Tibial nerve (tissue), 4 donors: ENCODE results near the gene FBXO47.

ENCODE experiments used
- EP300 ChIP-seq, 2 donors: sonication (generic); formaldehyde crosslinking; IDR thresholded peaks; one replicate each; pipeline ENCODE4 v1.6.1; 2017; ENCODE audit warnings: antibody characterized with exemption in 2 of 2, mild to moderate bottlenecking in 1 of 2
- TF ChIP-seq, protein P1 (sequence below), 5 experiments: fragments of 200-600 bp in 3 of 5; fragments of 450-650 bp in 2 of 5; sonication (generic) in 3 of 5; IDR thresholded peaks; one replicate each; pipeline ENCODE4 v1.5.1; 2016 to 2019; ENCODE audit warnings: antibody characterized with exemption in 5 of 5, mild to moderate bottlenecking in 3 of 5, moderate library complexity in 2 of 5

DNA sequence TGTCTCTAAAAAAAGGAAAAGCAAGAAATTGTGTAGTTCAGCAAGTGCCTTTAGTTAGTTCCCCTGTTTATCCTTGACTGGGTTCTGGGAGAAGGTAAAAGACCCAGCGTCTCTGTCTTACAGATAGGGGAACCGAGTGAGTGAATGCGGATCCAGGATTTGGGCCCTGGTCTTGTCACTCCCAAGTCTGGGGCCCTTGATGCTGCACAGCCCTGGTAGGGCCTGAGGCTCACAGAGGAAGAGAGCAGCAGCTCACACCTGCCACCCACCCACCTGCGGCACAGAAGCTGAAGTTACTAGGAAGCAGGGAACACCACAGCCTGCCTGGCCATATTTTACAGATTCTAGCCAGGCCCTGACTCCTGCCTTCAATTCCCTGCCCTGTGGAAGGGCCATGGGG is 75.1 kb downstream of the FBXO47 start:
- TF ChIP-seq, protein P1, sequence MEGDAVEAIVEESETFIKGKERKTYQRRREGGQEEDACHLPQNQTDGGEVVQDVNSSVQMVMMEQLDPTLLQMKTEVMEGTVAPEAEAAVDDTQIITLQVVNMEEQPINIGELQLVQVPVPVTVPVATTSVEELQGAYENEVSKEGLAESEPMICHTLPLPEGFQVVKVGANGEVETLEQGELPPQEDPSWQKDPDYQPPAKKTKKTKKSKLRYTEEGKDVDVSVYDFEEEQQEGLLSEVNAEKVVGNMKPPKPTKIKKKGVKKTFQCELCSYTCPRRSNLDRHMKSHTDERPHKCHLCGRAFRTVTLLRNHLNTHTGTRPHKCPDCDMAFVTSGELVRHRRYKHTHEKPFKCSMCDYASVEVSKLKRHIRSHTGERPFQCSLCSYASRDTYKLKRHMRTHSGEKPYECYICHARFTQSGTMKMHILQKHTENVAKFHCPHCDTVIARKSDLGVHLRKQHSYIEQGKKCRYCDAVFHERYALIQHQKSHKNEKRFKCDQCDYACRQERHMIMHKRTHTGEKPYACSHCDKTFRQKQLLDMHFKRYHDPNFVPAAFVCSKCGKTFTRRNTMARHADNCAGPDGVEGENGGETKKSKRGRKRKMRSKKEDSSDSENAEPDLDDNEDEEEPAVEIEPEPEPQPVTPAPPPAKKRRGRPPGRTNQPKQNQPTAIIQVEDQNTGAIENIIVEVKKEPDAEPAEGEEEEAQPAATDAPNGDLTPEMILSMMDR (IDR thresholded peaks at IDR 0.05), result no peak
- no peak for TF ChIP-seq EP300 (IDR thresholded peaks at IDR 0.05)
